K562 (cell line): ENCODE results near the gene ST6GAL1.
A peak's percentile ranks its signal among the peaks of the same experiment; 100 is the strongest.
"Not testable (repeated sequence)": the region's sequence is repeated elsewhere in the genome, so short reads cannot be mapped to it uniquely, and the experiment has no call there.

ENCODE experiments used
- ATF1 ChIP-seq, 2 experiments: fragments of 450-650 bp in 1 of 2; IDR thresholded peaks; 2 replicates each; pipeline ENCODE4 v1.6.1; 2016; ENCODE audit warnings: missing compliant biosample characterization in 1 of 2, missing genetic modification characterization in 1 of 2
- POLR3G ChIP-seq: IDR thresholded peaks from 2 replicates; pipeline ENCODE4 v1.6.1; 2011; ENCODE audit not compliant: insufficient read length, insufficient replicate concordance; ENCODE audit errors: extremely low read depth
- SRF ChIP-seq, 2 experiments: fragments of 250-450, 450-650 bp in 1 of 2; sonication (Bioruptor Pico) in 1 of 2; sonication (generic) in 1 of 2; formaldehyde crosslinking; IDR thresholded peaks; 2 replicates each; pipeline versions ENCODE4 v1.5.0 to v1.5.1; 2020 to 2022; ENCODE audit warnings: mild to moderate bottlenecking in 1 of 2, missing genetic modification reagents in 1 of 2
- TF ChIP-seq, protein P1 (sequence below): fragments of 250-450 bp; sonication (Bioruptor Pico); IDR thresholded peaks from 2 replicates; pipeline ENCODE4 v1.8.0; 2022; ENCODE audit warnings: moderate library complexity, mild to moderate bottlenecking, inconsistent platforms
- TF ChIP-seq, protein P2 (sequence below), 3 experiments: IDR thresholded peaks in 2 of 3; conservative IDR thresholded peaks in 1 of 3; 2 replicates each; pipeline ENCODE4 v1.5.1; 2011 to 2012; ENCODE audit warnings: low read length in 3 of 3, mild to moderate bottlenecking in 3 of 3, control low read depth in 2 of 3, improper control_type of control experiment in 1 of 3, inconsistent platforms in 1 of 3, low read depth in 1 of 3, mixed read lengths in 1 of 3, moderate library complexity in 1 of 3; ENCODE audit not compliant: insufficient read depth in 2 of 3

DNA sequence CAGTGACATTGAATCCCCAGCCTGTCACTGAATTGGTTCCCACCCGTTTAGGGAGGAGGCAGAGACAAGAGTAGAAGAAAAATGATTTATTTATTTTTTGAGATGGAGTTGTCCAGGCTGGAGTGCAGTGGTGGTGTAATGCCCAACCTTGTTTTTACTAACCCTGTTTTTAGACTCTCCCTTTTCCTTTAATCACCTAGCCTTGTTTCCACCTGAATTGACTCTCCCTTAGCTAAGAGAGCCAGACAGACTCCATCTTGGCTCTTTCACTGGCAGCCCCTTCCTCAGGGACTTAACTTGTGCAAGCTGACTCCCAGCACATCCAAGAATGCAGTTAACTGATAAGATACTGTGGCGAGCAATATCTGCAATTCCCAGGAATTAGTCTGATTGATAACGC is 80.1 kb downstream of the ST6GAL1 start:
- TF ChIP-seq POLR3G; SRF (CRISPR knock-in tag; IDR thresholded peaks at IDR 0.05); ATF1 (CRISPR knock-in tag; IDR thresholded peaks at IDR 0.05); ATF1 (tag; IDR thresholded peaks at IDR 0.05): not testable (repeated sequence)
- TF ChIP-seq, protein P1, sequence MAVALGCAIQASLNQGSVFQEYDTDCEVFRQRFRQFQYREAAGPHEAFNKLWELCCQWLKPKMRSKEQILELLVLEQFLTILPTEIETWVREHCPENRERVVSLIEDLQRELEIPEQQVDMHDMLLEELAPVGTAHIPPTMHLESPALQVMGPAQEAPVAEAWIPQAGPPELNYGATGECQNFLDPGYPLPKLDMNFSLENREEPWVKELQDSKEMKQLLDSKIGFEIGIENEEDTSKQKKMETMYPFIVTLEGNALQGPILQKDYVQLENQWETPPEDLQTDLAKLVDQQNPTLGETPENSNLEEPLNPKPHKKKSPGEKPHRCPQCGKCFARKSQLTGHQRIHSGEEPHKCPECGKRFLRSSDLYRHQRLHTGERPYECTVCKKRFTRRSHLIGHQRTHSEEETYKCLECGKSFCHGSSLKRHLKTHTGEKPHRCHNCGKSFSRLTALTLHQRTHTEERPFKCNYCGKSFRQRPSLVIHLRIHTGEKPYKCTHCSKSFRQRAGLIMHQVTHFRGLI (CRISPR knock-in tag): peak; percentile 63; the same call in 1 of the 2 replicates
- TF ChIP-seq, protein P2, sequence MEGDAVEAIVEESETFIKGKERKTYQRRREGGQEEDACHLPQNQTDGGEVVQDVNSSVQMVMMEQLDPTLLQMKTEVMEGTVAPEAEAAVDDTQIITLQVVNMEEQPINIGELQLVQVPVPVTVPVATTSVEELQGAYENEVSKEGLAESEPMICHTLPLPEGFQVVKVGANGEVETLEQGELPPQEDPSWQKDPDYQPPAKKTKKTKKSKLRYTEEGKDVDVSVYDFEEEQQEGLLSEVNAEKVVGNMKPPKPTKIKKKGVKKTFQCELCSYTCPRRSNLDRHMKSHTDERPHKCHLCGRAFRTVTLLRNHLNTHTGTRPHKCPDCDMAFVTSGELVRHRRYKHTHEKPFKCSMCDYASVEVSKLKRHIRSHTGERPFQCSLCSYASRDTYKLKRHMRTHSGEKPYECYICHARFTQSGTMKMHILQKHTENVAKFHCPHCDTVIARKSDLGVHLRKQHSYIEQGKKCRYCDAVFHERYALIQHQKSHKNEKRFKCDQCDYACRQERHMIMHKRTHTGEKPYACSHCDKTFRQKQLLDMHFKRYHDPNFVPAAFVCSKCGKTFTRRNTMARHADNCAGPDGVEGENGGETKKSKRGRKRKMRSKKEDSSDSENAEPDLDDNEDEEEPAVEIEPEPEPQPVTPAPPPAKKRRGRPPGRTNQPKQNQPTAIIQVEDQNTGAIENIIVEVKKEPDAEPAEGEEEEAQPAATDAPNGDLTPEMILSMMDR (IDR thresholded peaks at IDR 0.05 in 2 of 3, conservative IDR thresholded peaks at IDR 0.05 in 1 of 3; ENCODE audit: insufficient read depth in 2 of 3, low read depth in 1 of 3, low read length in 3 of 3): not testable (repeated sequence)
